GM23338 (cell line): Measurements from ENCODE around the gene RYR1.

Experiments used
- CREB1 ChIP-seq: fragments of 250-450 bp; sonication (Bioruptor Pico); IDR thresholded peaks from 2 replicates; pipeline ENCODE4 v1.5.0; 2020; ENCODE audit warnings: low read depth, mild to moderate bottlenecking, moderate library complexity
- EZH2 ChIP-seq: fragments of 200-600 bp; sonication (generic); IDR thresholded peaks from one replicate; pipeline ENCODE4 v1.8.0; 2017; ENCODE audit warnings: antibody characterized with exemption, mild to moderate bottlenecking, low read depth; ENCODE audit not compliant: unreplicated experiment
- EZH2phosphoT487 ChIP-seq: fragments of 200-600 bp; sonication (generic); IDR thresholded peaks from one replicate; pipeline ENCODE4 v1.8.1; 2018; ENCODE audit warnings: antibody characterized with exemption; ENCODE audit not compliant: unreplicated experiment
- JUNB ChIP-seq: IDR thresholded peaks from one replicate; pipeline ENCODE4 v1.6.1; 2016; ENCODE audit warnings: antibody characterized with exemption; ENCODE audit not compliant: unreplicated experiment
- NANOG ChIP-seq: IDR thresholded peaks from 2 replicates; pipeline ENCODE4 v1.6.1; 2016; ENCODE audit warnings: antibody characterized with exemption, borderline replicate concordance
- POLR2AphosphoS5 ChIP-seq: IDR thresholded peaks from 2 replicates; pipeline ENCODE4 v1.6.1; 2016; ENCODE audit warnings: antibody characterized with exemption, low read depth
- STAT1 ChIP-seq: IDR thresholded peaks from one replicate; pipeline ENCODE4 v1.6.1; 2016; ENCODE audit warnings: antibody characterized with exemption; ENCODE audit not compliant: unreplicated experiment
- ZNF114 ChIP-seq: fragments of 250-450 bp; sonication (Bioruptor Pico); IDR thresholded peaks from 2 replicates; pipeline ENCODE4 v1.5.0; 2020; ENCODE audit warnings: mild to moderate bottlenecking, moderate library complexity
- ZNF331 ChIP-seq: fragments of 250-450 bp; sonication (Bioruptor Pico); IDR thresholded peaks from 2 replicates; pipeline ENCODE4 v1.5.0; 2020; ENCODE audit warnings: low read depth, mild to moderate bottlenecking, moderate library complexity
- TF ChIP-seq, protein P1 (sequence below), 2 experiments: fragments of 200-600 bp in 1 of 2; sonication (generic) in 1 of 2; conservative IDR thresholded peaks; 2 replicates each; pipeline versions ENCODE4 v1.5.1 to v1.6.1; 2016 to 2017; ENCODE audit warnings: antibody characterized with exemption in 2 of 2, low read depth in 2 of 2, mild to moderate bottlenecking in 2 of 2, moderate library complexity in 1 of 2
- TF ChIP-seq, protein P2 (sequence below): IDR thresholded peaks from 2 replicates; pipeline ENCODE4 v1.6.1; 2016; ENCODE audit warnings: antibody characterized with exemption
- TF ChIP-seq, protein P3 (sequence below): IDR thresholded peaks from one replicate; pipeline ENCODE4 v1.6.1; 2018; ENCODE audit warnings: antibody characterized with exemption; ENCODE audit not compliant: unreplicated experiment
- TF ChIP-seq, protein P4 (sequence below): fragments of 250-450 bp; sonication (Bioruptor Pico); IDR thresholded peaks from 2 replicates; pipeline ENCODE4 v1.5.0; 2020; ENCODE audit warnings: mild to moderate bottlenecking, moderate library complexity

GRCh38 chr19:38539751-38540150 lies 106.3 kb downstream of the RYR1 start:
- TF ChIP-seq, protein P1, sequence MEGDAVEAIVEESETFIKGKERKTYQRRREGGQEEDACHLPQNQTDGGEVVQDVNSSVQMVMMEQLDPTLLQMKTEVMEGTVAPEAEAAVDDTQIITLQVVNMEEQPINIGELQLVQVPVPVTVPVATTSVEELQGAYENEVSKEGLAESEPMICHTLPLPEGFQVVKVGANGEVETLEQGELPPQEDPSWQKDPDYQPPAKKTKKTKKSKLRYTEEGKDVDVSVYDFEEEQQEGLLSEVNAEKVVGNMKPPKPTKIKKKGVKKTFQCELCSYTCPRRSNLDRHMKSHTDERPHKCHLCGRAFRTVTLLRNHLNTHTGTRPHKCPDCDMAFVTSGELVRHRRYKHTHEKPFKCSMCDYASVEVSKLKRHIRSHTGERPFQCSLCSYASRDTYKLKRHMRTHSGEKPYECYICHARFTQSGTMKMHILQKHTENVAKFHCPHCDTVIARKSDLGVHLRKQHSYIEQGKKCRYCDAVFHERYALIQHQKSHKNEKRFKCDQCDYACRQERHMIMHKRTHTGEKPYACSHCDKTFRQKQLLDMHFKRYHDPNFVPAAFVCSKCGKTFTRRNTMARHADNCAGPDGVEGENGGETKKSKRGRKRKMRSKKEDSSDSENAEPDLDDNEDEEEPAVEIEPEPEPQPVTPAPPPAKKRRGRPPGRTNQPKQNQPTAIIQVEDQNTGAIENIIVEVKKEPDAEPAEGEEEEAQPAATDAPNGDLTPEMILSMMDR (conservative IDR thresholded peaks at IDR 0.05; ENCODE audit: low read depth in 2 of 2), result no peak
- TF ChIP-seq EZH2 (no peak), EZH2phosphoT487 (no peak), JUNB (no peak), POLR2AphosphoS5 (no peak), CREB1 (CRISPR knock-in tag) (no peak), NANOG (no peak), ZNF114 (CRISPR knock-in tag) (no peak), ZNF331 (CRISPR knock-in tag) (no peak), STAT1 (no peak)
- TF ChIP-seq, protein P2, sequence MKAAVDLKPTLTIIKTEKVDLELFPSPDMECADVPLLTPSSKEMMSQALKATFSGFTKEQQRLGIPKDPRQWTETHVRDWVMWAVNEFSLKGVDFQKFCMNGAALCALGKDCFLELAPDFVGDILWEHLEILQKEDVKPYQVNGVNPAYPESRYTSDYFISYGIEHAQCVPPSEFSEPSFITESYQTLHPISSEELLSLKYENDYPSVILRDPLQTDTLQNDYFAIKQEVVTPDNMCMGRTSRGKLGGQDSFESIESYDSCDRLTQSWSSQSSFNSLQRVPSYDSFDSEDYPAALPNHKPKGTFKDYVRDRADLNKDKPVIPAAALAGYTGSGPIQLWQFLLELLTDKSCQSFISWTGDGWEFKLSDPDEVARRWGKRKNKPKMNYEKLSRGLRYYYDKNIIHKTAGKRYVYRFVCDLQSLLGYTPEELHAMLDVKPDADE, result no peak
- TF ChIP-seq, protein P3, sequence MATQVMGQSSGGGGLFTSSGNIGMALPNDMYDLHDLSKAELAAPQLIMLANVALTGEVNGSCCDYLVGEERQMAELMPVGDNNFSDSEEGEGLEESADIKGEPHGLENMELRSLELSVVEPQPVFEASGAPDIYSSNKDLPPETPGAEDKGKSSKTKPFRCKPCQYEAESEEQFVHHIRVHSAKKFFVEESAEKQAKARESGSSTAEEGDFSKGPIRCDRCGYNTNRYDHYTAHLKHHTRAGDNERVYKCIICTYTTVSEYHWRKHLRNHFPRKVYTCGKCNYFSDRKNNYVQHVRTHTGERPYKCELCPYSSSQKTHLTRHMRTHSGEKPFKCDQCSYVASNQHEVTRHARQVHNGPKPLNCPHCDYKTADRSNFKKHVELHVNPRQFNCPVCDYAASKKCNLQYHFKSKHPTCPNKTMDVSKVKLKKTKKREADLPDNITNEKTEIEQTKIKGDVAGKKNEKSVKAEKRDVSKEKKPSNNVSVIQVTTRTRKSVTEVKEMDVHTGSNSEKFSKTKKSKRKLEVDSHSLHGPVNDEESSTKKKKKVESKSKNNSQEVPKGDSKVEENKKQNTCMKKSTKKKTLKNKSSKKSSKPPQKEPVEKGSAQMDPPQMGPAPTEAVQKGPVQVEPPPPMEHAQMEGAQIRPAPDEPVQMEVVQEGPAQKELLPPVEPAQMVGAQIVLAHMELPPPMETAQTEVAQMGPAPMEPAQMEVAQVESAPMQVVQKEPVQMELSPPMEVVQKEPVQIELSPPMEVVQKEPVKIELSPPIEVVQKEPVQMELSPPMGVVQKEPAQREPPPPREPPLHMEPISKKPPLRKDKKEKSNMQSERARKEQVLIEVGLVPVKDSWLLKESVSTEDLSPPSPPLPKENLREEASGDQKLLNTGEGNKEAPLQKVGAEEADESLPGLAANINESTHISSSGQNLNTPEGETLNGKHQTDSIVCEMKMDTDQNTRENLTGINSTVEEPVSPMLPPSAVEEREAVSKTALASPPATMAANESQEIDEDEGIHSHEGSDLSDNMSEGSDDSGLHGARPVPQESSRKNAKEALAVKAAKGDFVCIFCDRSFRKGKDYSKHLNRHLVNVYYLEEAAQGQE, result no peak
- TF ChIP-seq, protein P4, sequence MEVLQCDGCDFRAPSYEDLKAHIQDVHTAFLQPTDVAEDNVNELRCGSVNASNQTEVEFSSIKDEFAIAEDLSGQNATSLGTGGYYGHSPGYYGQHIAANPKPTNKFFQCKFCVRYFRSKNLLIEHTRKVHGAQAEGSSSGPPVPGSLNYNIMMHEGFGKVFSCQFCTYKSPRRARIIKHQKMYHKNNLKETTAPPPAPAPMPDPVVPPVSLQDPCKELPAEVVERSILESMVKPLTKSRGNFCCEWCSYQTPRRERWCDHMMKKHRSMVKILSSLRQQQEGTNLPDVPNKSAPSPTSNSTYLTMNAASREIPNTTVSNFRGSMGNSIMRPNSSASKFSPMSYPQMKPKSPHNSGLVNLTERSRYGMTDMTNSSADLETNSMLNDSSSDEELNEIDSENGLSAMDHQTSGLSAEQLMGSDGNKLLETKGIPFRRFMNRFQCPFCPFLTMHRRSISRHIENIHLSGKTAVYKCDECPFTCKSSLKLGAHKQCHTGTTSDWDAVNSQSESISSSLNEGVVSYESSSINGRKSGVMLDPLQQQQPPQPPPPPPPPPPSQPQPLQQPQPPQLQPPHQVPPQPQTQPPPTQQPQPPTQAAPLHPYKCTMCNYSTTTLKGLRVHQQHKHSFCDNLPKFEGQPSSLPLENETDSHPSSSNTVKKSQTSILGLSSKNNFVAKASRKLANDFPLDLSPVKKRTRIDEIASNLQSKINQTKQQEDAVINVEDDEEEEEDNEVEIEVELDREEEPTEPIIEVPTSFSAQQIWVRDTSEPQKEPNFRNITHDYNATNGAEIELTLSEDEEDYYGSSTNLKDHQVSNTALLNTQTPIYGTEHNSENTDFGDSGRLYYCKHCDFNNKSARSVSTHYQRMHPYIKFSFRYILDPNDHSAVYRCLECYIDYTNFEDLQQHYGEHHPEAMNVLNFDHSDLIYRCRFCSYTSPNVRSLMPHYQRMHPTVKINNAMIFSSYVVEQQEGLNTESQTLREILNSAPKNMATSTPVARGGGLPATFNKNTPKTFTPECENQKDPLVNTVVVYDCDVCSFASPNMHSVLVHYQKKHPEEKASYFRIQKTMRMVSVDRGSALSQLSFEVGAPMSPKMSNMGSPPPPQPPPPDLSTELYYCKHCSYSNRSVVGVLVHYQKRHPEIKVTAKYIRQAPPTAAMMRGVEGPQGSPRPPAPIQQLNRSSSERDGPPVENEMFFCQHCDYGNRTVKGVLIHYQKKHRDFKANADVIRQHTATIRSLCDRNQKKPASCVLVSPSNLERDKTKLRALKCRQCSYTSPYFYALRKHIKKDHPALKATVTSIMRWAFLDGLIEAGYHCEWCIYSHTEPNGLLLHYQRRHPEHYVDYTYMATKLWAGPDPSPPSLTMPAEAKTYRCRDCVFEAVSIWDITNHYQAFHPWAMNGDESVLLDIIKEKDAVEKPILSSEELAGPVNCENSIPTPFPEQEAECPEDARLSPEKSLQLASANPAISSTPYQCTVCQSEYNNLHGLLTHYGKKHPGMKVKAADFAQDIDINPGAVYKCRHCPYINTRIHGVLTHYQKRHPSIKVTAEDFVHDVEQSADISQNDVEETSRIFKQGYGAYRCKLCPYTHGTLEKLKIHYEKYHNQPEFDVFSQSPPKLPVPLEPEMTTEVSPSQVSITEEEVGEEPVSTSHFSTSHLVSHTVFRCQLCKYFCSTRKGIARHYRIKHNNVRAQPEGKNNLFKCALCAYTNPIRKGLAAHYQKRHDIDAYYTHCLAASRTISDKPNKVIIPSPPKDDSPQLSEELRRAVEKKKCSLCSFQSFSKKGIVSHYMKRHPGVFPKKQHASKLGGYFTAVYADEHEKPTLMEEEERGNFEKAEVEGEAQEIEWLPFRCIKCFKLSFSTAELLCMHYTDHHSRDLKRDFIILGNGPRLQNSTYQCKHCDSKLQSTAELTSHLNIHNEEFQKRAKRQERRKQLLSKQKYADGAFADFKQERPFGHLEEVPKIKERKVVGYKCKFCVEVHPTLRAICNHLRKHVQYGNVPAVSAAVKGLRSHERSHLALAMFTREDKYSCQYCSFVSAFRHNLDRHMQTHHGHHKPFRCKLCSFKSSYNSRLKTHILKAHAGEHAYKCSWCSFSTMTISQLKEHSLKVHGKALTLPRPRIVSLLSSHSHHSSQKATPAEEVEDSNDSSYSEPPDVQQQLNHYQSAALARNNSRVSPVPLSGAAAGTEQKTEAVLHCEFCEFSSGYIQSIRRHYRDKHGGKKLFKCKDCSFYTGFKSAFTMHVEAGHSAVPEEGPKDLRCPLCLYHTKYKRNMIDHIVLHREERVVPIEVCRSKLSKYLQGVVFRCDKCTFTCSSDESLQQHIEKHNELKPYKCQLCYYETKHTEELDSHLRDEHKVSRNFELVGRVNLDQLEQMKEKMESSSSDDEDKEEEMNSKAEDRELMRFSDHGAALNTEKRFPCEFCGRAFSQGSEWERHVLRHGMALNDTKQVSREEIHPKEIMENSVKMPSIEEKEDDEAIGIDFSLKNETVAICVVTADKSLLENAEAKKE (CRISPR knock-in tag), result no peak
